ENCODE measurements around the gene EDN2.

DNA sequence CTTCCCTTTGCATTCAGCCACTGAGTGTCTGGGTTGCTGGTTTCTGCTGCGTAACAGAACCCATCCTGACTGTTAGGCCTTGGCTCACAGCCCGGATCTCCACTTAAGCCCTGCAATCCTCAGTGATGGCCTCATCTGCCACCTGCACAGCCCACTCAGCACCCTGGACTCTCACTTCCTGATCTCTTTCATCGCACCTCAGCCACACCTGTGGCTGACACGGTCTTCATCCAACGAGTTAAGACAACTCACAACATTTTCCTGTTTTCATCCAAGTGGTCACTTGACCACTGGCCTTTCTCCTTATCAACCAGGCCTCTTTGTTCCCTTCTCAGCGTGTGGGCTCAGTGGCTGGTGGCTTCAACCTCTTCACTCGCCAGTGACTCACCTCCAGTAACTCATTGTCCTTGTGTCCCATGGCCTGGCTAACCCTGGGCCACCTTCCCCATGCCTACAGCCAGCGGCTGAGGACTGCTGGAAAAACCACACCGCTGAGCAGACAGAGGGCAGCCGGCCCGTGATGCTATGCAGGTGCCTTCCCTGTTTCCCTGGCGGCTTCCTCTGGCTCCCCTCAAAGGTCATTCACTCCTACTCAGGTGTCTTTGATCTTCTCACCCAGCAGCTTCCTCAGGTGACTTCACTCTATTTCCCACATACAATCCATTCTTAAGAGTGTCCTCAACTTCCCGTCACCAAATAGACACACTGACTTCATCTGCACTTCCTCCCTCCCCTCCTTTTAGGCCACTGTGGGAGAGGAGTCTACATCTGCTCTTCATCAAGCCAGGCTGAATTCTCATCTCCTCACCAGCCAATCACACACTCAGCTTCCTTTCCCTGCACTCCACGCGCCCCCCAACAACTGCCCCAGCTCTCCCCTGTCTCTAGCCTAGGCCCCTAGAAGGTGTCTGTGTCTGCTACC lies 19.9 kb upstream of the EDN2 start:
- TF ChIP-seq, protein P1, sequence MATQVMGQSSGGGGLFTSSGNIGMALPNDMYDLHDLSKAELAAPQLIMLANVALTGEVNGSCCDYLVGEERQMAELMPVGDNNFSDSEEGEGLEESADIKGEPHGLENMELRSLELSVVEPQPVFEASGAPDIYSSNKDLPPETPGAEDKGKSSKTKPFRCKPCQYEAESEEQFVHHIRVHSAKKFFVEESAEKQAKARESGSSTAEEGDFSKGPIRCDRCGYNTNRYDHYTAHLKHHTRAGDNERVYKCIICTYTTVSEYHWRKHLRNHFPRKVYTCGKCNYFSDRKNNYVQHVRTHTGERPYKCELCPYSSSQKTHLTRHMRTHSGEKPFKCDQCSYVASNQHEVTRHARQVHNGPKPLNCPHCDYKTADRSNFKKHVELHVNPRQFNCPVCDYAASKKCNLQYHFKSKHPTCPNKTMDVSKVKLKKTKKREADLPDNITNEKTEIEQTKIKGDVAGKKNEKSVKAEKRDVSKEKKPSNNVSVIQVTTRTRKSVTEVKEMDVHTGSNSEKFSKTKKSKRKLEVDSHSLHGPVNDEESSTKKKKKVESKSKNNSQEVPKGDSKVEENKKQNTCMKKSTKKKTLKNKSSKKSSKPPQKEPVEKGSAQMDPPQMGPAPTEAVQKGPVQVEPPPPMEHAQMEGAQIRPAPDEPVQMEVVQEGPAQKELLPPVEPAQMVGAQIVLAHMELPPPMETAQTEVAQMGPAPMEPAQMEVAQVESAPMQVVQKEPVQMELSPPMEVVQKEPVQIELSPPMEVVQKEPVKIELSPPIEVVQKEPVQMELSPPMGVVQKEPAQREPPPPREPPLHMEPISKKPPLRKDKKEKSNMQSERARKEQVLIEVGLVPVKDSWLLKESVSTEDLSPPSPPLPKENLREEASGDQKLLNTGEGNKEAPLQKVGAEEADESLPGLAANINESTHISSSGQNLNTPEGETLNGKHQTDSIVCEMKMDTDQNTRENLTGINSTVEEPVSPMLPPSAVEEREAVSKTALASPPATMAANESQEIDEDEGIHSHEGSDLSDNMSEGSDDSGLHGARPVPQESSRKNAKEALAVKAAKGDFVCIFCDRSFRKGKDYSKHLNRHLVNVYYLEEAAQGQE (IDR thresholded peaks at IDR 0.05; ENCODE audit: insufficient read depth in 1 of 2, low read depth in 2 of 2, low read length in 2 of 2), result 0 out of 4 replicates have a peak, but pooled peaks of 1 of the 2 experiments have one; percentile 18
- no peak for TF ChIP-seq TAF1 (IDR thresholded peaks at IDR 0.05; ENCODE audit: borderline replicate concordance, insufficient read depth, low read length)

Data from PFSK-1 (cell line).